ENCODE results near the gene EIF4E.
"Not testable (repeated sequence)": the region's sequence is repeated elsewhere in the genome, so short reads cannot be mapped to it uniquely, and the experiment has no call there.

EIF4E gene

DNA sequence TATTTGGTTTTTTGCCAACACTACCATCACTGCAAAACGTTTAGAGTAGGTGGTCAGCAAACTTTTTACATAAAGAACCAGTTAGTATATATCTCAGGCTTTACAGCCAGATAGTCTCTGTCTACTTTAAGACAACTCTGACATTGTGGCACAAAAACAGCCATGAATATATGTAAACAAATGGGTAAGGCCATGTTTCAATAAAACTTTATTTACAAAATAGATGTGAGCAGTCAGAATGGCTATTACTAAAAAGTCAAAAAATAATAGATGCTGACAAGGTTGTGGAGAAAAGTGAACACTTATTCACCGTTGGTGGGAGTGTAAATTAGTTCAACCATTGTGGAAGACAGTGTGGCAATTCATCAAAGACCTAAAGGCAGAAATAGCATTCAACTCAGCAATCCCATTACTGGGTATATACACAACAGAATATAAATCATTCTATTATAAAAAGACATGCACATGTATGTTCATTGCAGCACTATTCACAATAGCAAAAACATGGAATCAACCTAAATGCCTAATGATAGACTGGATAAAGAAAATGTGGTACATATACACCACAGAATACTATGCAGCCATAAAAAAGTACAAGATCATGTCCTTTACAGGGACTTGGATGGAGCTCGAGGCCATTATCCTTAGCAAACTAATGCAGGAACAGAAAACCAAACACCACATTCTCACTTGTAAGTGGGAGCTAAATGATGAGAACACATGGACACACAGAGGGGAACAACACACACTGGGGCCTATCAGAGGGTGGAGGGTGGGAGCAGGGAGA, 56.6 kb downstream of the EIF4E start:
- DNase-seq = not testable (repeated sequence)

DNA sequence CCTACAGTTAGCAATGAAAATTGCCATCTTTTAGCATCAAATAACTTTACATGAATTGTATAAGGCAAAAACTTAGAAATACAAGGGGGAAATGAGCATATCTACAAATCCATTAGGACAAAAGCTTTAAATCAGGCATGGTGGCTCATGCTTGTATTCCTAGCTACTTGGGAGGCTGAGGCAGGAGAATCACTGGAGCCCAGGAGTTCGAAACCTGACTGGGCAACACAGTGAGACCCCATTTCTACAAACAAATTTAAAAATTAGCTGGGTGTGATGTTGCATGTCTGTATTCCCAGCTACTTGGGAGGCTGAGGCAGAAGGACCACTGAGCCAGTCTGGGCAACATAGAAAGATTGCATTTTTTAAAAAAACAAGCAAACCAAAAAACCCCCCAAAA, 61.3 kb downstream of the EIF4E start:
- DNase-seq = no peak

GRCh38 chr4:98865059-98865458, 63.9 kb downstream of the EIF4E start:
- DNase-seq = no peak

DNA sequence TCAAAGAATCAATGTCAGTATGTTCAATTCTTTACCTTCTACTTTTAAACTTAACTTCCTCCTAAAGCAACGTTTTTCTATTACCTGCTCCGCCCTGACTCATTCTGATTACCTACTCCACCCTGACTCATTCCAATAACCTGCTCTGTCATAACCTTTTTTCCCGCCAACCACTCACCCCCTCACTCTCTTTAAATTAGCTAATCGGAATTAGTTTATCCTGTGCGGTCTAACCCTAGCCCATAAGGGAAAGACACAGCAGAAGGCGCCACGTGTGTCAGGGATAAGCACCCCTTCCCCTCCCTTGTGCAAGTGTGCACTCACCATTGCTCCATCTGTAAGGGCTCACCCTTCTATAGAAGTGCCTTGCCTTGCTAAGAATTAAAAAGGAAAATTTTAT, 64.4 kb downstream of the EIF4E start:
- DNase-seq = no peak

GRCh38 chr4:98862371-98862770, 66.6 kb downstream of the EIF4E start:
- no peak for DNase-seq

GRCh38 chr4:98861100-98861884, 67.6 kb downstream of the EIF4E start:
- no peak for DNase-seq

- DNase-seq = no peak
Observed at GRCh38 chr4:98851806-98852205, 77.1 kb downstream of the EIF4E start.

DNA sequence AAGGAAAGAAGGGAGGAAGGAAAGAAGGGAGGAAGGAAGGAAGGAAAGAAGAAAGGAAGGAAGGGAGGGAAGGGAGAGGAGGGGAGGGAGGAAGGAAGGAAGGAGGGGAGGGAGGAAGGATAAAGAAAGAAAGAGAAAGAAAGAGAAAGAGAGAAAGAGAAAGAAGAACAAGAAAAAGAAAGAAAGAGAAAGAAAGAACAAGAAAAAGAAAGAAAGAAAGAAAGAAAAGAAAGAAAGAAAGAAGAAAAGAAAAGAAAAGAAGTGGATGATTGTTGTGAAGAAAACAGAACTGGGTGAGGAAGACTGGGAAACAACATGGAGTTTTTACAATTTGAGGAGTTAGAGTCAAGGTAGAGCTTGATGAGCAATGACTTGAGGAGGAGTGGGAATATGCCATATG, 78.0 kb downstream of the EIF4E start:
- no peak for DNase-seq

GRCh38 chr4:98848448-98848847, 80.5 kb downstream of the EIF4E start:
- no peak for DNase-seq

DNA sequence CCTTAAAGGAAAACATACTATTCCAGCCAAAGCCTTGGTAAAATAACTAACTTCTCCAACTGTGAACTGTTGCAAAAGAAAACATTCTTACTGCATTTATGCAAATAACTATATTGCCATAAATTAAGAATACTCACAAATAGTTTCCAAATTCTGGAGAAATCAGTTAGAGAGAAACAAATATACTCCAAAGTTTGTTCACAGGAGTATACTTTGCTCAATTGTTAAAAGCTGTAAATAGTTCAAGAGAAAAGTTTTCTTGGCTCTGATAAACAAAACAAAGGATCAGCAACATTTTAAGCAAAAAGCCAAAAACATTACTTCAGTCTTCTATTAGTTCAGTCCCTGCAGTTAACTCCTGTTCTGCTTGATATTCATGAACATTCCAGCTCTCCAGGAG, 83.0 kb downstream of the EIF4E start:
- no peak for DNase-seq

DNA sequence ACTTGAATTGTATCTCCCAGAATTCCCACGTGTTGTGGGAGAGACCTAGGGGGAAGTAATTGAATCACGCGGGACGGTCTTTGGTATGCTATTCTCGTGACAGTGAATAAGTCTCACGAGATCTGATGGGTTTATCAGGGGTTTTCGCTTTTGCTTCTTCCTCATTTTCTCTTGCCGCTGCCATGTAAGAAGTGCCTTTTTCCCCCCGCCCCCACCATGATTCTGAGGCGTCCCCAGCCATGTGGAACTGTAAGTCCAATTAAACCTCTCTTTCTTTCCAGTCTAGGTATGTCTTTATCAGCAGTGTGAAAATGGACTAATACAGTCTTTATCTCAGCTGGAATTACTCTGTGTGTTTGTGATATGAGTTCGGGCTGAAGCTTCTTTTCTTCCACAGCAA, 86.0 kb downstream of the EIF4E start:
- not testable (repeated sequence) for DNase-seq

- no peak for DNase-seq
Observed at GRCh38 chr4:98838977-98839618, 89.8 kb downstream of the EIF4E start.

DNA sequence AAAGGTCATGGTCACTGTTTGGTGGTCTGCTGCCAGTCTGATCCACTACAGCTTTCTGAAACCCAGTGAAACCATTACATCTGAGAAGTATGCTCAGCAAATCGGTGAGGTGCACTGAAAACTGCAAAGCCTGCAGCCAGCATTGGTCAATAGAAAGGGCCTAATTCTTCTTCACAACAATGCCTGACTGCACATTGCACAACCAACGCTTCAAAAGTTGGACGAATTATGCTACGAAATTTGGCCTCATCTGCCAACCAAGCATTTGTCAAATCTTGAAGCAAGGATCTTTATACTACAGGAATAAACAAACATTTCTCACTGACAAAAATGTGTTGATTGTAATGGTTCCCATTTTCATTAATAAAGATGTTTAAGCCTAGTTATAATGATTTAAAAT, 90.4 kb downstream of the EIF4E start:
- DNase-seq = no peak

DNA sequence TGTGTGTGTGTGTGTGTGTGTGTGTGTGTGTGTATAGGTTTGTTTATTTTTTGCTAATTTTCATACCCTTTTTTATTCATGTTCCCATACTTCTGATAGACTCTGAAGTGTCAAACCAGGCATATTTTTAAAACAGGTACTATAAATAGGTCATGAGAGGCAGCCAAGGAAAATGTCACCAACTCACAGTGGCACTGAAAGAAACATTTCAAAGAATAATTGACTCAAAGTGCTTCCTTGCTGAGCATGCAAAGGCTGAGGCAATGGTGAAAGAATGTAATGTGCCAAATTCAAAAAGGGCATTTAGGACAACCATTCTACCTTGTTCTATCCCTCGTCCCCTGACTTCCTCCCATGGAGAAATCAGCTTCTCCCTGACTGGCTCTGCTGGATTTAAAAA, 95.5 kb downstream of the EIF4E start:
- DNase-seq = no peak

DNA sequence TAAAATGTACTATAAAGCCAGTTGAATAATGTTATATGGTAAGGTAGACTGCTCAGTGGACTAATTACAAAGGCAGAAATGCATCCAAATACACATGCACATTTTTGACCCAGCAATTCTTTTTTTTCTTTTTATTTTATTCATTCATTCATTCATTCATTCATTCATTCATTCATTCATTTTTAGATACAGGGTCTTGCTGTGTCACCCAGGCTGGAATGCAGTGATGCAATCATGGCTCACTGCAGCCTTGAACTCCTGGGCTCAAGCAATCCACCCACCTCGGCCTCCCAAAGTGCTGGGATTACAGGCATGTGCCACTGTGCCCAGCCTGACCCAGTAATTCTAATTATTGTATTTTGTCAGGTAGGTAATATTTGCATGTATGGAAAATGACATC, 97.9 kb downstream of the EIF4E start:
- not testable (repeated sequence) for DNase-seq
